Colon (tissue), 2 donors: ENCODE results near the gene SNCAIP.
"Not testable (repeated sequence)": the region's sequence is repeated elsewhere in the genome, so short reads cannot be mapped to it uniquely, and the experiment has no call there.

Experiments used
- FAIRE-seq: peaks from 2 replicates; lab custom pipeline; 2012; peaks lifted over from hg19 to GRCh38; lab: Jason Lieb, UNC
- donor health status: control.
- donor health status: control.

The SNCAIP gene

DNA sequence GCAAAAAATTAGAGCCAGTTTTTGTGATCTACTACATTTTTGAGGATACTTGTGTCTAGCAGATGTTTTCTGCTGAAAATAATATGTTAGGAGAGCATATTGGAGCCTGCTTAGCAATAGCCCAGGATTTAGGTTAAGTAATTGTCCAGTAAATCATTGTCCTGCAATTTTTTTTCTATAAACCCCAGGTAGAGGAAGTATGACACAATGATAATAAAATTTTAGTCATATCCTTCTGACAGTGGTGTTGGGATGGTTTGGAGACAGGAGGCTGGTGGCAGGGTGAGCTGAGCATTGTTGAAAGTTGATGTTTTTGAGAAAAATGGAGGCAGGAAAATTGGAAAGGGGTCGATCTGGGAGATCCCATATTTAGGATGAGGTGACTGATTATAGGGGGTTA lies 3.5 kb downstream of the SNCAIP start:
- no peak for FAIRE-seq

DNA sequence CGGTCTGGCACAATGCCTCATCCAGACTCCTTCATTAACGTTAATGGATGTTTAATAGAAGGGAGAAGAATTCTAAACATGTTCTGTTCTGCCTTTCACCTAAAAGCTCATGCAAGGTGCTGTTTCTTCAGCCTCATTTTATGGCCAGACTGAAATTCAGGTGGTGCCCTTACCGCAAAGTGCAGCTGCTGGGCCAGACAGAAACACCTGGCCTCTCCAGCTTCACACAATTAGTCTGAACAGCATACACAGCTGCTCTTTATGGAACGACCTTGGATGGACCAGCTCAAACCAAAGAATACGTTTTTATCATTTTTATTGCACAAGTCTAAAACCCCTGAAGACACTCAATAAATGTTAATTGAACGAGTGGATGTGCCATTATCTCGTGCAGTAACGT lies 4.6 kb downstream of the SNCAIP start:
- FAIRE-seq: no peak

GRCh38 chr5:122319897-122320296 lies 7.9 kb downstream of the SNCAIP start:
- no peak for FAIRE-seq

- no peak for FAIRE-seq
Observed at GRCh38 chr5:122321921-122322320, 9.9 kb downstream of the SNCAIP start.

- no peak for FAIRE-seq
Observed at GRCh38 chr5:122322801-122323548, 10.9 kb downstream of the SNCAIP start.

DNA sequence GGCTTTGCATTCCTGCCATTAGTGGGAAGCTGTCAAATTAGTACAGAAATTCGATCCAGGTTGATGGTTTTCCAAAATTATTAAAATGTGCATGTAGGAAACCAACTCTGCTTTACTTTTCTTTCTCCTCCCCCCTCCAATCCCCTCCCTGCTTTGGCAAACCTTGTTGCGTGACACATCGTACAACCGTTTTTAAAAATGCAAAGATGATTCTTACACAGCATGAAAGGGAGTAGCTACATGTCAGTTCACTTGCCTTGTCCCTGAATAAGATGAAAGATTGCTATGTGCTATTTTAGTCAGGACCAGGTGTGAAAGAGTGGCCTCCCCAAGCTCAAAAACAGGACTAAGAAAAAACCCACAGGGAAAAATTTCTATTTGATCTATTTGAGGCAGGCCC lies 11.7 kb downstream of the SNCAIP start:
- no peak for FAIRE-seq

- no peak for FAIRE-seq
Observed at GRCh38 chr5:122327110-122327509, 15.1 kb downstream of the SNCAIP start.

GRCh38 chr5:122330881-122331280 lies 18.8 kb downstream of the SNCAIP start:
- FAIRE-seq: no peak

DNA sequence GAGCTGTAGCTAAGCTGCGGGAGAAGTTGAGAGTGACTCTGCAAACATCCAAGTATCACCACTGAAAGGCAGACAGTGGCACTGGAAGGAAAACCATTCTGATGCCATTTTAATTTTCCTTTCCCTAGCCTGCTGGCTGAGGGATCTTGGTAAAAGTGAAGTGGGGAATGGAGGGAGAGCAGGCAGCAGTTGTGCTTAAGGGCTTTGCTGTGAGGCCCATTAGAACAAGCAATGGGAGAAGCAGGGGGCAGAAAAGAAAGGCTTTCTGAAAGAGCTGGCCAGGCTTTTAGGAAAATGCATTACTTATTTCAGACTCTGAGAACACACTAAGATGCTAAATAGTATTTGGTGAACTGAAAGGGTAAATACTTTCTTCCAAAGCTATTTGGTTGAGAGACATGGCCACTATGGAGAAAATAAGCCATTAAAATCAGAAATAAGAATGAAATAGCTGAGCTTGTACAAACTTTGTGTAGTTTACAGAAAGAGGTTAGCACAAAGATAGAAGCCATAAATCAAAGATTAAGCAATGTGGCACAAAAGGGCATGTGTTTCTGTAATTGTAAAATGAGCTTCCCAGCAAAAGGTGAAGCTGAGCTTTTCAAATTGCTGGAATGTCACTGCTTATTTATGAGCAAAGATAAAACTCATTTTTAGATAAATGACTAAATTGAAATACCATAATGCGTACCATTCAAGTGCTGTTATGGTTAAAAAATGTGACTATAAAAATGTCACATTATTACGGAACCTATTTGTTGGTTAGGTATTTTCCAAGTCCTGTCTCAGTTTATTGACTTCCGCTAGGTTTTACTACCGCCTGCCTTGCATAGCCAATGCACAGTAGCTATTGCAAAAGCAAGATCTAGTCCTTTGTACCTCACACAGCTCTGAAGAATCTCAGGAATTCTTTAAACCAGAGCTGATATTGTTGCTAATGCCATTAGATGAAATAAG lies 20.8 kb downstream of the SNCAIP start:
- no peak for FAIRE-seq

GRCh38 chr5:122333564-122333963 lies 21.5 kb downstream of the SNCAIP start:
- FAIRE-seq: no peak

- no peak for FAIRE-seq
Observed at GRCh38 chr5:122339591-122339990, 27.6 kb downstream of the SNCAIP start.

- no peak for FAIRE-seq
Observed at GRCh38 chr5:122341087-122341486, 29.1 kb downstream of the SNCAIP start.

DNA sequence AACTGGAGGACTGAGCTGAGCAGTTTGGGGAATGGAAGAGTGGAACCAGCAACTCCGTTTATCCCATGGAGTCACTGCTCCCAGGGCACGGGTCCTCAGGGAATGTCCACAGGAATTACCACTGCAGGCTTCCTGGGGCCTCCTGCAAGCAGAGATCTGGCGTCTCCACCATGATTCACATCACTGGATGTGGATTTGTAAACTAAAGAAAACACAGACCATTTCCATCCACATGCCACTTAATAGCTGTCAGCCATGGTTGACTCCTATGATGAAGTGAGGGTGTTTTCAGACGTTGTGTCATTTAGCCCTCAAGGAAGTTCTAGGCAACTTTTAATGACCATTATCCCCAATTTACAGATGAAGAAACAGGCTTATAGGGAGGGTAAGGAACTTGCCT lies 30.2 kb downstream of the SNCAIP start:
- no peak for FAIRE-seq

DNA sequence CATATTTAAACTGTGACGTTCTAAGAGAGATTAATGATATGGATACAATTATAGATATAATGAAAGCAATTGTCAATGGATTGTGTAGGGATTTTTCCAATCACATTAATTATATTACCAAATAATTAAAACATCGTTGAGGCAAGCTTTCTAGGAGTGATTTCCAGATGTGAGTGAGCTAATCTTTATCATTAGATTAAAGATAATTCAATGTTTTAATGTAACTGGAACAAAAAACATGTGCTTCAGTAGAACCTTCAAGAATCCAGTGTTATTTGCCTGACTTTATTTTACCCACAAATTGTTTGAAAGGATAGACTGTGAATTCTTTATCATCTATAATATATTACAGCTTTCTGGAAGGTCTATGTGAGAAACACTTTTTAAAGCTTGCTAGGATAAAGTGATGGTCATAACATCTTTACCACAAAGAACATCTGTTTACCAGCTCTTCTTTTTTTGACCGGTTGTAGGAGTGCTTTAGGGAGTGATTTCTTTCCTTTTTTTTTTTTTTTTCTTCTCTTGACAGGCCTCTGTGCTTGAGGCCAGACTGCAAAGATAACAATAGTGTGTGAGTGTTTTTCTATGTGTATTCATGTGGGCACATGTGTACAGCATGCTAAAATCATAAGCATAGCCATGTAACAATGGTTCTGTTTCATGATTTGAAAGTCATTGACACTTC lies 35.0 kb downstream of the SNCAIP start:
- FAIRE-seq: no peak

DNA sequence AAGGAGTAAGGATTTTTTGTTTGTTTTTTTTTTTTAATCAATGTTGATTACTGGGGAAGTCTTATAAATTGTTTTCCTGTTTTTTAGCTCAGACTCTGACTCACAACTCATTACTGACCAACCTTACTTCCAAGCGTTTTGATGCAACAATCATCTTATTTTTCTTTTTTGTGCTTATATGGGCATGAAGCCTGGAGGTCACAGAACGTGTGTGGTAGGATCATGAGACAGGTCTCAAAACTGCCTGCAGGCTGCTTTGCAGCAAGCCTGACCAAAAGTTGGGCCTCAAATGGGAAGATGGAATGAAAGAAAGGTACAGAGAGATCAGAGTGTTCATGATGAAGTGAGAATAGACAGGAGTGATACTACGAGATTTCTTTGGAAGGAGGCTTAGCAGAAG lies 38.5 kb downstream of the SNCAIP start:
- no peak for FAIRE-seq

DNA sequence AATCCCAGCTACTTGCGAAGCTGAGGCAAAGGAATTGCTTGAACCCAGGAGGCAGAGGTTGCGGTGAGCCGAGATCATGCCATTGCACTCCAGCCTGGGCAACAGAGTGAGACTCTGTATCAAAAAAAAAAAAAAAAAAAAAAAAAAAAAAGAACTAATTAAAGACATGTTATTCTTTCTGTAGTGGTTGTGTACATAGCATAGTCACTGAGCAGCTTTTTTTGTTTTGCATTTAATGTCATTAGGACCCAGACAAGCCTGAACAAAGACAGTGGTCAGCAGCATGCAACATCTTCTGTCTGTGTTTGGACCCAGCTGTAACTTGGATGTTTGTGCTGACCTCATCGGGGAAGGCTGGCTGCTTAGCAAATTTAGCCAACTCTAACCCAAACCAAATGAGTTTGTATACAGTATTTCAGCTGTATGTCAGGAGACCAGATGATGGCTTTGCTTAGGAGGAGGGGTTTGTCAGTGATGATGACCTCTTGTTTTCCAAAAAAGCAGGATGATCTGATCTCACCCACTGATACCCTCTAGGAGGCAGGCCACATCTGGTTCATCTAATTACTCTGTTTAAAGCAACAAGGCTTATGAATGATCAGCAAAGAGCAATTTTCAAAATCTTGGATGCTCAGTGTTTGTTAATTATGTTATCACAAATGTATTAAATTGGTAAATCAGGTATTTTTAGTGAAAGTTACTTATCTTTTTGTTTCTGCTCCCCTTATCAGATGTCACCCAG lies 39.5 kb downstream of the SNCAIP start:
- FAIRE-seq: no peak

DNA sequence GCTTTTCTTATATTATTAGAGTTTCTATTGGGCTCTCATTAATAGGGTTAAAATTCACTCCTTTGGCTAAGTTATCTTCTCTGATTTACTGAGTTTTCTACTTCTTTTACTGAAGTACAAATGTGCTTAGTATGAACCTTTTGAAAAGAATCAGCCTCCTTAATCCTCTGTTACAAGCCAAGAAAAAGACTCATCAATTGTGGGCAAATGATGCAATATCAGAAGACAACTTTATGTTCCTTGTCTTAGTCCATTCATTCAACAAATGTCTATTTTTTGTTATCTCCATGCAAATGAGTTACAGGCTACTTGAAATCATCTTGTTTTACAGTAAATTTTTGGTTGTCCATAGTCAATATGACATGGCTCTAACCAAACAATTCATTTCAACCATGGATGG lies 40.3 kb downstream of the SNCAIP start:
- FAIRE-seq: no peak

GRCh38 chr5:122353361-122353760 lies 41.3 kb downstream of the SNCAIP start:
- FAIRE-seq: not testable (repeated sequence)

- FAIRE-seq: no peak
Observed at GRCh38 chr5:122354293-122354692, 42.3 kb downstream of the SNCAIP start.

DNA sequence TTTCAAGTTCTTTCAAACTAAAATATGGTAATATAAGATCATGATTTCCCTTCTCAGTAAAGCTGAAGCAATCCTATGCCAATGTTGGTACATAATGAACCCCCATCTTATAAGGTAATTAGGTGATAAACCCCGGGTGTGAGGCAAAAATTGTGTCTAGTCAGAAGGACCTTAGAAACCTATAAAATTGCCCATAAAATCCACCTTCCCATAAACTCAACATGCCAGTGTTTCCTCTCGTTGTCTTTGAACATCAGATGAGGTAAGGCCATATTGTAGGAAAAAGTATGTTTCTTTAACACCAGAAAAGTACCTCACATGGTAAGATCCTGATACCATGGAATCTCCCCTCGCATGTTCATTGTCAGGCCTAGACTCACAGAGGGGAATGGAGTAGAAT lies 43.3 kb downstream of the SNCAIP start:
- no peak for FAIRE-seq

DNA sequence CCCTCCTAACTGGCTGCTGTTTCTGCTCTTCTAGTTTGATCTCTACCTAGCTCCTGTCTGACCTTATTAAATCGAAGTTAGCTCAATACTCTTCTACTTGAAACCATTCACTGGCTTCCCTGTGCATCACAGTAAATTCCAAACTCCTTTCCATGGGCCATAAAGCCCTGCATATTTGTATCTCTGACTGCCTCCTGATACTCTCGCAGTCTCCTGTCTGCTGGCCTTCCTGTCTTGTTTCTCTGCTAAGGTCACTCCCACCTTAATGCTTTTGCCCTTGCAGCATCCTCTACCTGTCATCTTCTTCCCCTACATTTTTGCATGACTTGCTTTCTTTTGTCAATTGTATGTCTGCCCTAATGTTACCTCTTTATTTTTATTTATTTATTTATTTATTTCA lies 44.8 kb downstream of the SNCAIP start:
- FAIRE-seq: no peak

- no peak for FAIRE-seq
Observed at GRCh38 chr5:122358372-122358979, 46.4 kb downstream of the SNCAIP start.
